Stimulated activated CD8-positive, alpha-beta memory T cell treated with anti-CD3 and anti-CD28 coated beads, Interleukin-12 subunit alpha, Interleukin-12 subunit beta, amount 100 ng/mL, for 24 hours (primary cell): ENCODE data around the gene PIWIL4.

Experiments
- DNase-seq: peaks from one replicate; pipeline ENCODE4 v3.0.0-alpha.2; 2020; ENCODE audit errors: extremely low read depth

PIWIL4 gene

GRCh38 chr11:94662846-94663390 is 95.8 kb downstream of the PIWIL4 start:
- DNase-seq = no peak

GRCh38 chr11:94664346-94664745 is 97.2 kb downstream of the PIWIL4 start:
- DNase-seq = no peak

GRCh38 chr11:94665116-94665659 is 98.0 kb downstream of the PIWIL4 start:
- DNase-seq = no peak

GRCh38 chr11:94666792-94667721 is 99.9 kb downstream of the PIWIL4 start:
- no peak for DNase-seq

GRCh38 chr11:94668212-94668793 is 101.1 kb downstream of the PIWIL4 start:
- DNase-seq = no peak

GRCh38 chr11:94669023-94669422 is 101.9 kb downstream of the PIWIL4 start:
- no peak for DNase-seq
